Middle frontal gyrus (tissue), 1 donor: Measurements from ENCODE around the gene KCNH6.

Experiments used
- DNase-seq: peaks from one replicate; pipeline ENCODE4 v3.0.0-alpha.2; 2015; ENCODE audit warnings: low spot score; ENCODE audit errors: extremely low spot score

The KCNH6 gene

GRCh38 chr17:63512388-63512787, 10.8 kb upstream of the KCNH6 start:
- no peak for DNase-seq

- DNase-seq, result no peak
Observed at GRCh38 chr17:63512896-63513644, 10.1 kb upstream of the KCNH6 start.

- DNase-seq, result no peak
Observed at GRCh38 chr17:63514477-63514876, 8.7 kb upstream of the KCNH6 start.

DNA sequence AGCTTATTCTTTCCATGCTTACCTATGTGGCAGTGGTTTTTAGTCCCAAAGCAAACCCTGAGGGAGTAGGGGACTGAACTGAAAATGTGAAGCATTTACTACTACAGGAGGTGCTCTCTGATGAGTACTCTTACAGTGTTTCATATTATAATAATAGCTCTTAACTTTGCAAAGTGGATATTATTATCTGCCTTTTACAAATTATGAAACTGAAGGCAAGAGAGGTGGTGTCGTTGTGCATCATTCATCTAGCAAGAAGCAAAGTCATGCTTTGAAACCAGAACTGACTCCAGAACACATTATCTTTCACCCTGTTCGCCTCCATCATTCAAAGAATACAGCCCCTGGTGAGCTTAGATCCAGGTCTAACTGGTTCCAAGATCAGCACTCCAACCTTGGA, 8.2 kb upstream of the KCNH6 start:
- DNase-seq, result no peak

- no peak for DNase-seq
Observed at GRCh38 chr17:63515426-63515825, 7.7 kb upstream of the KCNH6 start.

- no peak for DNase-seq
Observed at GRCh38 chr17:63516910-63517824, 6.0 kb upstream of the KCNH6 start.

DNA sequence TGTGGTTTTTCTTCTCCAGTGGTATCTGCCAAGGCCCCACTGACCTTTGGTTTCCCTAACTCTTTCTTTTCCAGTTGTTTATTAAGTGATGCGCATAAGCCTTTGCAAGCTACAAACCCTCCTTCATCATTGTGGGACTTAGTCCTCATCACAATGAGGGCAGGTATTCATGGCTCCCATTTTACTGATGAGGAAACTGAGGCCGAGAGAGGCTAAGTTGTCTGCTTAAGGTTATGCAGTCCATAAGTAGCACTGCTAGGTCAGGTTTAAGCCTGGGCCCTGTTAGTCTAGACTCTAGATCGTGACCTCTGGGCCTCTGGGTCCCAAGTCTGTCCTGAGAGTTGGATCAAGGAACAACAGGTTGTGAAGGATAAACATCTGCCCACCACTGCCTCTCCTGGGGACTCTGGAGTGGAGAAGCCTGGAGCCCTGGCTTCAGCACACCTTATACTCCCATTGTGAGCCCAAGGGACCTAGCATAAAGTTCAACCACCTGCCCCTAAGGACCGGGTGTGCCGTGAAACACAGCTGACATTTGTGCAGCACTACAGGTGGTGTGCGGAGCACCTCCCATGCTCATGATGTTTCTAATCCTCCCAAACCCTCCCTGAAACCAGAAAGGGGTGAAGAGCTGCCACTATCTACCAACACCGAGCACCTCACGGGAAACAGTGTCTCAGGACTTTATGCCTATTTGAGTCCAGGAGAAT, 5.2 kb upstream of the KCNH6 start:
- DNase-seq, result no peak

- DNase-seq, result no peak
Observed at GRCh38 chr17:63519116-63519881, 3.9 kb upstream of the KCNH6 start.

DNA sequence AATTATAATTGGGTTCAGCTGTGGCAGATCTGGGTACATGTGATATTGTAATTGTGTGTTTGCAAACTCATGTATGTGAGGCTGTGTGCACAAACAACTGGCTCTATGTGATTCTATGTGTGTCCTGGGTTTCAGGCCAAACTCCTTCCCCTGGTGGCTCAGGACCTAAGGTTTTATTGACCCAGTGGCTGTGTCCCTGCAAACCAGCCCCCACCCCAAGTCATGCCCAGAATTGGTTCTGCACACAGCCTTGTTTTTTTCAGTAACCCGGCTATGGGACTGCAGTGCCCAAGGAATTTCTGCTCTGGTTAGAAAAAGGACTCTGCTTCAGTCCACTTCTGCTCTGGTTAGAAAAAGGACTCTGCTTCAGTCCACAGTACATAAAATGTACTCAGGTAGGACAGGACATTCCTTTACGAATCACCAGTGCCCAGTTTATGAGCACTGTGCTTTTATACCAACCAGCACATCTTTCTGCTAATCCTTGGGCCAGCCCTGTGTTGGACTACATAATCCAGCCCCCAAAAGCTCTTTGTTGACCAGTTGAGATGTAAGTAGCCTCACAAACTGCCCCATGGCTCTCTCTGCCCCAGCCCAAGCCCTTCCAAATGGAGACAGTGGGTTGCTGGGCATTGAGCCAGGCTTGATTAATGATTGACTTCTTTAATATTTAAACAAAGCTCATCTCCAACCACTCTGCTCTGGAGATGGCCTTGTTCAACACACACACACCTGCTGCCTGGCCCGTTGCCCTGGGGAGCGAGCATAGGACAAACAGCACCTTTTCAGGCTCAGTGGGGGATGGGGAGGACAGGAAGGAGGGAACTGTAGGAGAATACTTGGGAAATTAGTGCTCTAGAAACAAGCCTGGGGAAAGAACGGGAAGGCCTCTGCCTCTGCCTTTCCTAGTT, 2.9 kb upstream of the KCNH6 start:
- DNase-seq, result no peak

GRCh38 chr17:63524051-63524450, 893 bp downstream of the KCNH6 start:
- no peak for DNase-seq

- no peak for DNase-seq
Observed at GRCh38 chr17:63525190-63525946, 2.2 kb downstream of the KCNH6 start.

DNA sequence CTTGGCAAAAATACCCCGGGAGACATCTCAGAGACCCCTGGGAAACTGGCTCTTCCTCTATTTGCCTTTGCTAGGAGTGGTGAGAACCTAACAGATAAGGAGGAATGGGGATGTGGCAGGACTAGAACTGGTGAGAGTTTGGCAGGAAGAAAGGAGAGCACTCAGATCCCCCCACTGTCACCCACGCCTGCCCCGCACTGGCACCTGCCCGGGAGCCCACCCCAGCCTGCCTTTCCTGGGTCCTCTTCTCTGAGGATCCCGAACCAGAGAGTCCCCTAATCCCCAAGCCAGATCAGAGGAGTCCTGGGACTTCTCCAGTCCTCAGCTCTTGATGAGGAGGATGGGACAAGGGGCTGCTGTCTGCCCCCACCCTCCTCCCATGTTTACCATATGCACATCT, 3.7 kb downstream of the KCNH6 start:
- no peak for DNase-seq

GRCh38 chr17:63528183-63528582, 5.0 kb downstream of the KCNH6 start:
- DNase-seq, result no peak

DNA sequence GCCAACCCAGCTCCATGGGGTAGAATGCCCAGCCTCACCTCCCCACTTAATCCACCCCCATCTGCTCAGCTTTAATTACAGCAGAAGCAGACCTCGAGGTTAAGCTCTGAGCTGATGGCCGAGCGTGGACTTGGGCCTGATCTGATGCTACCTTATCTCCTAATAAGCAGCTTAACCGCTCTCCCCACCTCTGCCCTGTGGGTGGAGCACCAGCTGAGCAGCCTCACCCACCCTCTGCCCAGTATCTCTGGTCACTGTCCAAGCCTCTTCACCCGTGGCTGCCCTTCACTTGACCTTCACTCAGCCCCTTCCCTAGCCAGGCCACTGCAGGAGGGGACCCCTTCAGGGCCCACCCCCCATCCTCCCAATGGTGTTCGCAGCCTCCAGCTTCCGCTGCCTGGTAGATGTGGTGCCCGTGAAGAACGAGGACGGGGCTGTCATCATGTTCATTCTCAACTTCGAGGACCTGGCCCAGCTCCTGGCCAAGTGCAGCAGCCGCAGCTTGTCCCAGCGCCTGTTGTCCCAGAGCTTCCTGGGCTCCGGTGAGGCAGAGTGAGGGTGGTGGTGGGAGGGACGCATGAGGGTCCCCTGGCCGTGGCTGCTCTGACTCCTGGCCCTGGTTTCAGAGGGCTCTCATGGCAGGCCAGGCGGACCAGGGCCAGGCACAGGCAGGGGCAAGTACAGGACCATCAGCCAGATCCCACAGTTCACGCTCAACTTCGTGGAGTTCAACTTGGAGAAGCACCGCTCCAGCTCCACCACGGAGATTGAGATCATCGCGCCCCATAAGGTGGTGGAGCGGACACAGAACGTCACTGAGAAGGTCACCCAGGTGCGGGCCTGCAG, 6.8 kb downstream of the KCNH6 start:
- DNase-seq, result no peak

DNA sequence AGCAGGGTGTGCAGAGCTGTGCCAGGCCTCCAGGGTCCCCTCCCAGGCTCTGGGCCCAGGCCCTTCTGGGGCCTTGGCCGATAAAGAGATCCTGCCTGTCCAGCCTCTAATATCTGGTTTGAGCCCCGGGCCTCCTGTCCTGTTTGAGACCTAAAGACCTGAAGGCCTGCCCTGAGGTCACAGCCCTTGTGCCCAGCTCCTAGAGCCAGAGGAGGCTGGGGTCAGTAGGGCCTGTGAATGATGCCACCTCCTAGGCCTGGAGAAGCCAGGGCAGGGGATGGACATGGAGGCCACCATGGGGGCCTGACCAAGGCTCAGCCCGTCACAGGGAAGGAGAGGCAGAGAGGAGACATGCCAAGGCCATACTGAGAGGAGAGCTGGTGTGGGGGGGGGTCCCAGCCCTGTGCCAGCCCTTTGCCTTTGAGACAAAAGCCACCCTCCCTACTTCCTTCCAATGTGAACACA, 7.4 kb downstream of the KCNH6 start:
- no peak for DNase-seq

- DNase-seq, result no peak
Observed at GRCh38 chr17:63531022-63531965, 8.1 kb downstream of the KCNH6 start.

DNA sequence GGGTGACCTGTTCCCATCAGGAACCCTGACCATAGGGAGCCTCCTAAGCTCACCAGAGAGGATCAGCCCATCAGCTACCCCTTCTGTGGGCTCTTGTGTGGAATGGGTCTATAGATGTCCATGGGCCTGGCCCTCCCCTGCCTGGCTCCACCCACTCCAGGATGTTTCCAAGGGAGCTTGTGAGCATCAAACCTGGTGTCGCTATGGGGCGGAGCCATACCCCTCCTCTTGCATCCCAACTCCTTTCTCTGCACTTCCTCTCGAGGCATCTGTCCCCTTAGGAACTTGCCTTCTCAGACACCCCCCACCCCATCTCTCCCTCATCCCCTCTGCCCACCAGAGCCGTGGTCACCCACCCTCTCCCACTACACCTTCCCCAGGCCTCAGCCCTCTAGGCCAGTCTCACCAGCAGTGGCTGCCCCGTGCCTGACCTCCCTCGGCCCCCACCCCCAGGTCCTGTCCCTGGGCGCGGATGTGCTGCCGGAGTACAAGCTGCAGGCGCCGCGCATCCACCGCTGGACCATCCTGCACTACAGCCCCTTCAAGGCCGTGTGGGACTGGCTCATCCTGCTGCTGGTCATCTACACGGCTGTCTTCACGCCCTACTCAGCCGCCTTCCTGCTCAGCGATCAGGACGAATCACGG, 10.4 kb downstream of the KCNH6 start:
- no peak for DNase-seq
